Astrocyte (in vitro differentiated cells and primary cell): Measurements from ENCODE around the gene SERPINB11. TPM values are rescaled to one million over a fixed set of nuclear protein-coding genes. Genes with fewer than 3 reads are reported as not detected.

Experiments used
- DNase-seq: peaks from one replicate; pipeline ENCODE4 v3.0.0-alpha.2; 2010; ENCODE audit warnings: low read depth
- FAIRE-seq: peaks from 2 replicates; lab custom pipeline; 2011; peaks lifted over from hg19 to GRCh38; lab: Jason Lieb, UNC
- H2AFZ ChIP-seq: 2 replicates; pipeline ENCODE4 v1.6.0; 2012; ENCODE audit warnings: low read depth, low read length, inconsistent platforms
- H3K27ac ChIP-seq: 2 replicates; pipeline ENCODE4 v1.5.1; 2011; ENCODE audit warnings: low read depth, low read length, inconsistent platforms
- H3K27me3 ChIP-seq: 2 replicates; pipeline ENCODE4 v1.6.0; 2011; ENCODE audit warnings: low read length, inconsistent platforms; ENCODE audit not compliant: insufficient read depth
- H3K36me3 ChIP-seq: 2 replicates; pipeline ENCODE4 v1.5.1; 2011; ENCODE audit warnings: low read length, inconsistent platforms; ENCODE audit not compliant: insufficient read depth
- H3K4me1 ChIP-seq: 2 replicates; pipeline ENCODE4 v1.5.1; 2011; ENCODE audit warnings: low read length, inconsistent platforms; ENCODE audit not compliant: insufficient read depth
- H3K4me2 ChIP-seq: 2 replicates; pipeline ENCODE4 v1.6.0; 2012; ENCODE audit warnings: low read length, inconsistent platforms
- H3K4me3 ChIP-seq: 2 replicates; pipeline ENCODE4 v1.5.1; 2011; ENCODE audit warnings: low read depth, mild to moderate bottlenecking, low read length, inconsistent platforms; ENCODE audit not compliant: insufficient read depth
- H3K79me2 ChIP-seq: 2 replicates; pipeline ENCODE4 v1.6.0; 2012; ENCODE audit warnings: mild to moderate bottlenecking, low read length, inconsistent platforms; ENCODE audit not compliant: insufficient read depth
- H3K9ac ChIP-seq: 2 replicates; pipeline ENCODE4 v1.6.0; 2012; ENCODE audit warnings: mild to moderate bottlenecking, low read length, inconsistent platforms
- H3K9me3 ChIP-seq: 2 replicates; pipeline ENCODE4 v1.5.1; 2012; ENCODE audit warnings: low read depth, mild to moderate bottlenecking, low read length, inconsistent platforms; ENCODE audit not compliant: insufficient read depth
- H4K20me1 ChIP-seq: 2 replicates; pipeline ENCODE4 v1.6.0; 2012; ENCODE audit warnings: low read length, inconsistent platforms; ENCODE audit not compliant: insufficient read depth
- H3K27ac Mint-ChIP-seq: one replicate; pipeline ENCODE4 v1.8.0; 2021; ENCODE audit warnings: mild to moderate bottlenecking, mixed read lengths; ENCODE audit not compliant: unreplicated experiment
- H3K27me3 Mint-ChIP-seq: one replicate; pipeline ENCODE4 v1.8.0; 2021; ENCODE audit warnings: low read depth, mixed read lengths; ENCODE audit not compliant: unreplicated experiment
- H3K36me3 Mint-ChIP-seq: one replicate; pipeline ENCODE4 v1.8.0; 2021; ENCODE audit warnings: low read depth, mixed read lengths; ENCODE audit not compliant: unreplicated experiment
- H3K4me1 Mint-ChIP-seq: one replicate; pipeline ENCODE4 v1.8.0; 2021; ENCODE audit warnings: low read depth, mixed read lengths; ENCODE audit not compliant: unreplicated experiment
- H3K4me3 Mint-ChIP-seq: one replicate; pipeline ENCODE4 v1.8.0; 2021; ENCODE audit warnings: mild to moderate bottlenecking, moderate library complexity, mixed read lengths; ENCODE audit not compliant: unreplicated experiment
- H3K9me3 Mint-ChIP-seq: one replicate; pipeline ENCODE4 v1.8.0; 2021; ENCODE audit warnings: mild to moderate bottlenecking, mixed read lengths; ENCODE audit not compliant: unreplicated experiment
- CTCF ChIP-seq: IDR thresholded peaks from 2 replicates; pipeline ENCODE4 v1.5.1; 2011; ENCODE audit warnings: low read depth, mild to moderate bottlenecking, inconsistent platforms, low read length, moderate library complexity; ENCODE audit not compliant: insufficient read depth
- EZH2 ChIP-seq: IDR thresholded peaks from 2 replicates; pipeline ENCODE4 v1.6.1; 2012; ENCODE audit warnings: mild to moderate bottlenecking, low read length, inconsistent platforms; ENCODE audit not compliant: insufficient read depth
- total RNA-seq: library from RNA; stranded (reverse); gene quantifications from 2 replicates; pipeline ENCODE4 v1.2.1, GENCODE V29; 2021

The SERPINB11 gene
- total RNA-seq, 1 donor from 2014 or later = not detected

- no peak for FAIRE-seq
Measured at GRCh38 chr18:63725682-63726480, 23.1 kb downstream of the SERPINB11 start.

GRCh38 chr18:63730773-63731172, 28.0 kb downstream of the SERPINB11 start:
- no peaks in the 10 kb centered on the region for H3K36me3 Mint-ChIP-seq

More at GRCh38 chr18:63725682-63726480, 23.1 kb downstream of the SERPINB11 start:
- Histone ChIP-seq H4K20me1 (no peaks in the 10 kb centered on the region), H3K4me3 (no peak overlapping the region), H3K9ac (no peak overlapping the region), H3K27ac (no peak overlapping the region), H3K4me1 (no peaks in the 10 kb centered on the region), H3K79me2 (no peaks in the 10 kb centered on the region), H2AFZ (no peak overlapping the region), H3K36me3 (no peaks in the 10 kb centered on the region), H3K27me3 (no peaks in the 10 kb centered on the region), H3K9me3 (no peaks in the 10 kb centered on the region), H3K4me2 (no peak overlapping the region)
- H3K4me3 Mint-ChIP-seq = no peak overlapping the region
- no peaks in the 10 kb centered on the region for H3K4me1 Mint-ChIP-seq
- H3K9me3 Mint-ChIP-seq = peaks cover under 1% of the 10 kb centered on the region
- no peak overlapping the region for H3K27ac Mint-ChIP-seq
- TF ChIP-seq CTCF = no peak
- no peak for TF ChIP-seq EZH2
- no peak for DNase-seq
- H3K36me3 Mint-ChIP-seq = no peaks in the 10 kb centered on the region
- no peaks in the 10 kb centered on the region for H3K27me3 Mint-ChIP-seq

More at GRCh38 chr18:63730773-63731172, 28.0 kb downstream of the SERPINB11 start:
- Histone ChIP-seq H3K4me1 (no peaks in the 10 kb centered on the region), H3K36me3 (no peaks in the 10 kb centered on the region), H3K27me3 (no peaks in the 10 kb centered on the region), H3K79me2 (no peaks in the 10 kb centered on the region), H3K9me3 (no peaks in the 10 kb centered on the region), H3K4me2 (no peak overlapping the region), H3K27ac (no peak overlapping the region), H3K4me3 (no peak overlapping the region), H3K9ac (no peak overlapping the region), H2AFZ (no peak overlapping the region), H4K20me1 (no peaks in the 10 kb centered on the region)
- Mint-ChIP-seq H3K9me3 (peaks cover 5% of the 10 kb centered on the region), H3K27me3 (no peaks in the 10 kb centered on the region), H3K4me1 (no peaks in the 10 kb centered on the region), H3K4me3 (no peak overlapping the region), H3K27ac (no peak overlapping the region)
- TF ChIP-seq EZH2 (no peak), CTCF (no peak)
- FAIRE-seq = no peak
- no peak for DNase-seq
